Germinal center (tissue), 1 donor: ENCODE results near the gene HYCC1.
A peak's percentile ranks its signal among the peaks of the same experiment; 100 is the strongest.

Experiments used
- DNase-seq: peaks from one replicate; pipeline ENCODE4 v3.0.0; 2012; ENCODE audit warnings: mixed read lengths, low spot score

HYCC1 gene

GRCh38 chr7:23016345-23017253, 2.7 kb upstream of the HYCC1 start:
- DNase-seq: no peak

- no peak for DNase-seq
These were observed 751 bp upstream of the HYCC1 start for GRCh38 chr7:23014681-23015080.

GRCh38 chr7:23012908-23013714, 819 bp downstream of the HYCC1 start:
- DNase-seq: no peak

GRCh38 chr7:23012186-23012585, 1.7 kb downstream of the HYCC1 start:
- DNase-seq: no peak

- DNase-seq: no peak
These were observed 2.6 kb downstream of the HYCC1 start for GRCh38 chr7:23011222-23011924.

GRCh38 chr7:23009303-23009702, 4.6 kb downstream of the HYCC1 start:
- no peak for DNase-seq

GRCh38 chr7:23004247-23004520, 9.7 kb downstream of the HYCC1 start:
- no peak for DNase-seq

GRCh38 chr7:23003505-23004246, 10.3 kb downstream of the HYCC1 start:
- DNase-seq: no peak

GRCh38 chr7:23002698-23003097, 11.2 kb downstream of the HYCC1 start:
- no peak for DNase-seq

GRCh38 chr7:23001610-23002009, 12.3 kb downstream of the HYCC1 start:
- DNase-seq: no peak

- no peak for DNase-seq
These were observed 13.2 kb downstream of the HYCC1 start for GRCh38 chr7:23000597-23001360.

GRCh38 chr7:22998519-22998896, 15.4 kb downstream of the HYCC1 start:
- DNase-seq: no peak

- no peak for DNase-seq
These were observed 15.9 kb downstream of the HYCC1 start for GRCh38 chr7:22997871-22998518.

GRCh38 chr7:22996470-22996869, 17.5 kb downstream of the HYCC1 start:
- no peak for DNase-seq

GRCh38 chr7:22995011-22995410, 18.9 kb downstream of the HYCC1 start:
- DNase-seq: no peak

GRCh38 chr7:22992874-22993840, 20.8 kb downstream of the HYCC1 start:
- DNase-seq: no peak

GRCh38 chr7:22990588-22990949, 23.4 kb downstream of the HYCC1 start:
- DNase-seq: no peak

- DNase-seq: peak; percentile 2
These were observed 24.0 kb downstream of the HYCC1 start for GRCh38 chr7:22989643-22990587.
